A673 (cell line): Measurements from ENCODE around the gene NDRG3.
"Not testable (repeated sequence)": the region's sequence is repeated elsewhere in the genome, so short reads cannot be mapped to it uniquely, and the experiment has no call there.

Experiments
- EZH2 ChIP-seq: fragments of 200-600 bp; sonication (generic); IDR thresholded peaks from 2 replicates; pipeline ENCODE4 v1.6.1; 2017; ENCODE audit warnings: borderline replicate concordance, low read depth, mild to moderate bottlenecking, mixed read lengths, antibody characterized with exemption, low read length; ENCODE audit not compliant: poor library complexity, severe bottlenecking
- TF ChIP-seq, protein P1 (sequence below): fragments of 300-800, 200-600 bp; sonication (generic); conservative IDR thresholded peaks from 2 replicates; pipeline ENCODE4 v1.5.1; 2017; ENCODE audit warnings: low read depth, mild to moderate bottlenecking, antibody characterized with exemption, low read length, moderate library complexity, mixed read lengths

DNA sequence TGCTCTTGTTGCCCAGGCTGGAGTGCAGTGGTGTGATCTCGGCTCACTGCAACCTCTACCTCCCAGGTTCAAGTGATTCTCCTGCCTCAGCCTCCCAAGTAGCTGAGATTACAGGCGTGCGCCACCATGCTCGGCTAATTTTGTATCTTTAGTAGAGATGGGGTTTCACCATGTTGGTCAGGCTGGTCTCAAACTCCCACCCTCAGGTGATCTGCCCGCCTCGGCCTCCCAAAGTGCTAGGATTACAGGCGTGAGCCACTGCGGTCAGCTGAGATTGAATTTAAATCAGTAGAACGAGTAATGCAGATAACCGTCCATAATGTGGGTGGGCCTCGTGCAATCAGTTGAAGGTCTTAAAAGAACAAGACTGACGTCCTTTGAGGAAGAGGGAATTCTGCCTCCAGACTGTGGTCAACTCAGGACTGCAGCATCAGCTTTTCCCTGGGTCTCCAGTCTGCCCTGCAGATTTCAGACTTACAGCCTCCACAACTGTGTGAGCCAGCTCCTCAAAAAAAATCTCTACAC is 107.0 kb downstream of the NDRG3 start:
- TF ChIP-seq, protein P1, sequence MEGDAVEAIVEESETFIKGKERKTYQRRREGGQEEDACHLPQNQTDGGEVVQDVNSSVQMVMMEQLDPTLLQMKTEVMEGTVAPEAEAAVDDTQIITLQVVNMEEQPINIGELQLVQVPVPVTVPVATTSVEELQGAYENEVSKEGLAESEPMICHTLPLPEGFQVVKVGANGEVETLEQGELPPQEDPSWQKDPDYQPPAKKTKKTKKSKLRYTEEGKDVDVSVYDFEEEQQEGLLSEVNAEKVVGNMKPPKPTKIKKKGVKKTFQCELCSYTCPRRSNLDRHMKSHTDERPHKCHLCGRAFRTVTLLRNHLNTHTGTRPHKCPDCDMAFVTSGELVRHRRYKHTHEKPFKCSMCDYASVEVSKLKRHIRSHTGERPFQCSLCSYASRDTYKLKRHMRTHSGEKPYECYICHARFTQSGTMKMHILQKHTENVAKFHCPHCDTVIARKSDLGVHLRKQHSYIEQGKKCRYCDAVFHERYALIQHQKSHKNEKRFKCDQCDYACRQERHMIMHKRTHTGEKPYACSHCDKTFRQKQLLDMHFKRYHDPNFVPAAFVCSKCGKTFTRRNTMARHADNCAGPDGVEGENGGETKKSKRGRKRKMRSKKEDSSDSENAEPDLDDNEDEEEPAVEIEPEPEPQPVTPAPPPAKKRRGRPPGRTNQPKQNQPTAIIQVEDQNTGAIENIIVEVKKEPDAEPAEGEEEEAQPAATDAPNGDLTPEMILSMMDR = not testable (repeated sequence)
- not testable (repeated sequence) for TF ChIP-seq EZH2
